ENCODE measurements around the gene PAPOLG.

The PAPOLG gene

GRCh38 chr2:60827369-60827768, 71.3 kb downstream of the PAPOLG start:
- TF ChIP-seq ZFP3 (CRISPR knock-in tag; IDR thresholded peaks at IDR 0.05) (no peak), SNAI2 (CRISPR knock-in tag; IDR thresholded peaks at IDR 0.05) (no peak), CREB5 (CRISPR knock-in tag; IDR thresholded peaks at IDR 0.05; ENCODE audit: low read depth) (no peak)

GRCh38 chr2:60830991-60831390, 74.9 kb downstream of the PAPOLG start:
- TF ChIP-seq CSRNP3 (CRISPR knock-in tag; IDR thresholded peaks at IDR 0.05) = no peak
- no peak for TF ChIP-seq ZFP30 (CRISPR knock-in tag; IDR thresholded peaks at IDR 0.05)
- TF ChIP-seq ZFP3 (CRISPR knock-in tag; IDR thresholded peaks at IDR 0.05) = no peak
- TF ChIP-seq ARNTL (CRISPR knock-in tag; IDR thresholded peaks at IDR 0.05; ENCODE audit: borderline replicate concordance, low read depth) = no peak
- no peak for TF ChIP-seq BACH2 (CRISPR knock-in tag; IDR thresholded peaks at IDR 0.05; ENCODE audit: borderline replicate concordance)
- TF ChIP-seq ISL1 (CRISPR knock-in tag; IDR thresholded peaks at IDR 0.05) = no peak
- TF ChIP-seq TOX (CRISPR knock-in tag; IDR thresholded peaks at IDR 0.05; ENCODE audit: borderline replicate concordance) = no peak
- TF ChIP-seq TCF4 (CRISPR knock-in tag; IDR thresholded peaks at IDR 0.05; ENCODE audit: borderline replicate concordance) = no peak
- no peak for TF ChIP-seq ZNF70 (CRISPR knock-in tag; IDR thresholded peaks at IDR 0.05)
- TF ChIP-seq SNAI2 (CRISPR knock-in tag; IDR thresholded peaks at IDR 0.05) = no peak
- TF ChIP-seq ZC3H10 (CRISPR knock-in tag; IDR thresholded peaks at IDR 0.05) = no peak
- no peak for TF ChIP-seq CSDC2 (CRISPR knock-in tag; IDR thresholded peaks at IDR 0.05)

More at GRCh38 chr2:60827369-60827768, 71.3 kb downstream of the PAPOLG start:
- ATAC-seq = no peak

GRCh38 chr2:60831921-60832320, 75.9 kb downstream of the PAPOLG start:
- ATAC-seq = no peak
- TF ChIP-seq SNAI2 (CRISPR knock-in tag; IDR thresholded peaks at IDR 0.05) (no peak), PPARA (CRISPR knock-in tag; IDR thresholded peaks at IDR 0.05; ENCODE audit: borderline replicate concordance) (no peak), ZC3H10 (CRISPR knock-in tag; IDR thresholded peaks at IDR 0.05) (no peak), TCF4 (CRISPR knock-in tag; IDR thresholded peaks at IDR 0.05; ENCODE audit: borderline replicate concordance) (no peak), ZFP30 (CRISPR knock-in tag; IDR thresholded peaks at IDR 0.05) (no peak), ZNF70 (CRISPR knock-in tag; IDR thresholded peaks at IDR 0.05) (no peak), TOX (CRISPR knock-in tag; IDR thresholded peaks at IDR 0.05; ENCODE audit: borderline replicate concordance) (no peak), ESRRG (CRISPR knock-in tag; IDR thresholded peaks at IDR 0.05) (no peak), POU6F1 (CRISPR knock-in tag; IDR thresholded peaks at IDR 0.05; ENCODE audit: borderline replicate concordance, low read depth) (no peak), ZNF565 (CRISPR knock-in tag; conservative IDR thresholded peaks at IDR 0.05; ENCODE audit: low read depth) (no peak), BACH2 (CRISPR knock-in tag; IDR thresholded peaks at IDR 0.05; ENCODE audit: borderline replicate concordance) (no peak), GLIS3 (CRISPR knock-in tag; IDR thresholded peaks at IDR 0.05) (no peak), OSR1 (CRISPR knock-in tag; IDR thresholded peaks at IDR 0.05) (no peak)

More at GRCh38 chr2:60830991-60831390, 74.9 kb downstream of the PAPOLG start:
- no peak for ATAC-seq

- ATAC-seq = no peak
- TF ChIP-seq PATZ1 (CRISPR knock-in tag; IDR thresholded peaks at IDR 0.05; ENCODE audit: borderline replicate concordance) (no peak), ZC3H10 (CRISPR knock-in tag; IDR thresholded peaks at IDR 0.05) (no peak), ZNF8 (CRISPR knock-in tag; IDR thresholded peaks at IDR 0.05) (no peak), GLIS3 (CRISPR knock-in tag; IDR thresholded peaks at IDR 0.05) (no peak), CREB5 (CRISPR knock-in tag; IDR thresholded peaks at IDR 0.05; ENCODE audit: low read depth) (no peak), RARB (CRISPR knock-in tag; IDR thresholded peaks at IDR 0.05) (no peak), POU6F1 (CRISPR knock-in tag; IDR thresholded peaks at IDR 0.05; ENCODE audit: borderline replicate concordance, low read depth) (no peak), ARNTL (CRISPR knock-in tag; IDR thresholded peaks at IDR 0.05; ENCODE audit: borderline replicate concordance, low read depth) (no peak), OSR1 (CRISPR knock-in tag; IDR thresholded peaks at IDR 0.05) (no peak), TCF4 (CRISPR knock-in tag; IDR thresholded peaks at IDR 0.05; ENCODE audit: borderline replicate concordance) (no peak), SNAI2 (CRISPR knock-in tag; IDR thresholded peaks at IDR 0.05) (no peak)
These were observed 76.6 kb downstream of the PAPOLG start for GRCh38 chr2:60832621-60833020.
